ENCODE data around the gene RIOK3. TPM values are rescaled to one million over a fixed set of nuclear protein-coding genes. Genes with fewer than 3 reads are reported as not detected.
"Not testable (repeated sequence)": the region's sequence is repeated elsewhere in the genome, so short reads cannot be mapped to it uniquely, and the experiment has no call there.

RIOK3 gene
- total and polyA plus RNA-seq, 9 donors, result 59.6 to 87.9 (median 72.1) TPM

- no peak overlapping the region for H3K4me3 ChIP-seq (ENCODE audit: low read length)
- peak overlapping the region; percentile 42 for H3K27ac ChIP-seq (ENCODE audit: low read length)
- H3K4me1 ChIP-seq (ENCODE audit: control insufficient read depth, insufficient read depth, low read length), result peaks cover 14% of the 10 kb centered on the region
- no peaks in the 10 kb centered on the region for H3K9me3 ChIP-seq (replicated peaks; ENCODE audit: control insufficient read depth, low read depth, low read length)
- H3K27me3 ChIP-seq (ENCODE audit: control insufficient read depth, insufficient read depth, low read length), result no peaks in the 10 kb centered on the region
- peak; percentile 79 for DNase-seq
- H3K36me3 ChIP-seq (ENCODE audit: control insufficient read depth, insufficient read depth, low read length), result no peaks in the 10 kb centered on the region
- WGBS (ENCODE audit: insufficient coverage), result 57% methylated on average over 4 of the region's 4 CpGs
These were observed 30.2 kb upstream of the RIOK3 start for GRCh38 chr18:23422751-23423418.

- peaks cover 14% of the 10 kb centered on the region for H3K4me1 ChIP-seq (ENCODE audit: control insufficient read depth, insufficient read depth, low read length)
- H3K9me3 ChIP-seq (replicated peaks; ENCODE audit: control insufficient read depth, low read depth, low read length), result no peaks in the 10 kb centered on the region
- no peak for DNase-seq
- no peaks in the 10 kb centered on the region for H3K27me3 ChIP-seq (ENCODE audit: control insufficient read depth, insufficient read depth, low read length)
- H3K36me3 ChIP-seq (ENCODE audit: control insufficient read depth, insufficient read depth, low read length), result no peaks in the 10 kb centered on the region
- H3K27ac ChIP-seq (ENCODE audit: low read length), result no peak overlapping the region
- 84% methylated on average over 2 of the region's 4 CpGs for WGBS (ENCODE audit: insufficient coverage)
- no peak overlapping the region for H3K4me3 ChIP-seq (ENCODE audit: low read length)
These were observed 28.5 kb upstream of the RIOK3 start for GRCh38 chr18:23424616-23425015.

- Histone ChIP-seq H3K9me3 (replicated peaks; ENCODE audit: control insufficient read depth, low read depth, low read length) (no peaks in the 10 kb centered on the region), H3K27me3 (ENCODE audit: control insufficient read depth, insufficient read depth, low read length) (no peaks in the 10 kb centered on the region), H3K4me3 (ENCODE audit: low read length) (no peak overlapping the region), H3K4me1 (ENCODE audit: control insufficient read depth, insufficient read depth, low read length) (no peaks in the 10 kb centered on the region), H3K36me3 (ENCODE audit: control insufficient read depth, insufficient read depth, low read length) (no peaks in the 10 kb centered on the region), H3K27ac (ENCODE audit: low read length) (no peak overlapping the region)
- DNase-seq, result no peak
- WGBS (ENCODE audit: insufficient coverage), result no CpG with 5 or more reads among the region's 3 CpGs
These were observed 24.3 kb upstream of the RIOK3 start for GRCh38 chr18:23428821-23429220.

- H3K9me3 ChIP-seq (replicated peaks; ENCODE audit: control insufficient read depth, low read depth, low read length); H3K4me1 ChIP-seq (ENCODE audit: control insufficient read depth, insufficient read depth, low read length); H3K4me3 ChIP-seq (ENCODE audit: low read length); H3K36me3 ChIP-seq (ENCODE audit: control insufficient read depth, insufficient read depth, low read length); H3K27ac ChIP-seq (ENCODE audit: low read length); H3K27me3 ChIP-seq (ENCODE audit: control insufficient read depth, insufficient read depth, low read length); DNase-seq: not testable (repeated sequence)
- no CpG with 5 or more reads among the region's 3 CpGs for WGBS (ENCODE audit: insufficient coverage)
These were observed 23.5 kb upstream of the RIOK3 start for GRCh38 chr18:23429538-23429937.

- Histone ChIP-seq H3K36me3 (ENCODE audit: control insufficient read depth, insufficient read depth, low read length) (no peaks in the 10 kb centered on the region), H3K27me3 (ENCODE audit: control insufficient read depth, insufficient read depth, low read length) (no peaks in the 10 kb centered on the region), H3K4me1 (ENCODE audit: control insufficient read depth, insufficient read depth, low read length) (peaks cover 7% of the 10 kb centered on the region), H3K9me3 (replicated peaks; ENCODE audit: control insufficient read depth, low read depth, low read length) (no peaks in the 10 kb centered on the region), H3K4me3 (ENCODE audit: low read length) (no peak overlapping the region), H3K27ac (ENCODE audit: low read length) (no peak overlapping the region)
- WGBS (ENCODE audit: insufficient coverage), result 0% methylated on average over 1 of the region's 2 CpGs
- DNase-seq, result peak; percentile 22
These were observed 19.7 kb upstream of the RIOK3 start for GRCh38 chr18:23433360-23433759.

GRCh38 chr18:23437357-23438045, 15.6 kb upstream of the RIOK3 start:
- Histone ChIP-seq H3K9me3 (replicated peaks; ENCODE audit: control insufficient read depth, low read depth, low read length) (no peaks in the 10 kb centered on the region), H3K27me3 (ENCODE audit: control insufficient read depth, insufficient read depth, low read length) (no peaks in the 10 kb centered on the region), H3K4me3 (ENCODE audit: low read length) (peak overlapping the region; percentile 98), H3K36me3 (ENCODE audit: control insufficient read depth, insufficient read depth, low read length) (no peaks in the 10 kb centered on the region), H3K27ac (ENCODE audit: low read length) (peak overlapping the region; percentile 90), H3K4me1 (ENCODE audit: control insufficient read depth, insufficient read depth, low read length) (peaks cover 7% of the 10 kb centered on the region)
- peak; percentile 93 for DNase-seq
- 0% methylated on average over 17 of the region's 42 CpGs for WGBS (ENCODE audit: insufficient coverage)

- DNase-seq, result no peak
- no peaks in the 10 kb centered on the region for H3K27me3 ChIP-seq (ENCODE audit: control insufficient read depth, insufficient read depth, low read length)
- no peaks in the 10 kb centered on the region for H3K9me3 ChIP-seq (replicated peaks; ENCODE audit: control insufficient read depth, low read depth, low read length)
- H3K4me3 ChIP-seq (ENCODE audit: low read length), result peak overlapping the region; percentile 98
- no peak overlapping the region for H3K27ac ChIP-seq (ENCODE audit: low read length)
- no peaks in the 10 kb centered on the region for H3K36me3 ChIP-seq (ENCODE audit: control insufficient read depth, insufficient read depth, low read length)
- WGBS (ENCODE audit: insufficient coverage), result no CpG with 5 or more reads among the region's 5 CpGs
- H3K4me1 ChIP-seq (ENCODE audit: control insufficient read depth, insufficient read depth, low read length), result peaks cover 7% of the 10 kb centered on the region
These were observed 15.1 kb upstream of the RIOK3 start for GRCh38 chr18:23438046-23438377.

- Histone ChIP-seq H3K9me3 (replicated peaks; ENCODE audit: control insufficient read depth, low read depth, low read length) (no peaks in the 10 kb centered on the region), H3K27ac (ENCODE audit: low read length) (no peak overlapping the region), H3K4me1 (ENCODE audit: control insufficient read depth, insufficient read depth, low read length) (peaks cover 7% of the 10 kb centered on the region), H3K4me3 (ENCODE audit: low read length) (no peak overlapping the region), H3K36me3 (ENCODE audit: control insufficient read depth, insufficient read depth, low read length) (no peaks in the 10 kb centered on the region), H3K27me3 (ENCODE audit: control insufficient read depth, insufficient read depth, low read length) (no peaks in the 10 kb centered on the region)
- WGBS (ENCODE audit: insufficient coverage), result 28% methylated on average over 2 of the region's 11 CpGs
- no peak for DNase-seq
These were observed 14.3 kb upstream of the RIOK3 start for GRCh38 chr18:23438608-23439366.

- Histone ChIP-seq H3K27me3 (ENCODE audit: control insufficient read depth, insufficient read depth, low read length) (no peaks in the 10 kb centered on the region), H3K4me3 (ENCODE audit: low read length) (no peak overlapping the region), H3K9me3 (replicated peaks; ENCODE audit: control insufficient read depth, low read depth, low read length) (no peaks in the 10 kb centered on the region), H3K36me3 (ENCODE audit: control insufficient read depth, insufficient read depth, low read length) (no peaks in the 10 kb centered on the region), H3K4me1 (ENCODE audit: control insufficient read depth, insufficient read depth, low read length) (peaks cover 7% of the 10 kb centered on the region), H3K27ac (ENCODE audit: low read length) (no peak overlapping the region)
- no CpG with 5 or more reads among the region's 4 CpGs for WGBS (ENCODE audit: insufficient coverage)
- no peak for DNase-seq
These were observed 13.0 kb upstream of the RIOK3 start for GRCh38 chr18:23440131-23440530.

GRCh38 chr18:23442958-23443357, 10.1 kb upstream of the RIOK3 start:
- Histone ChIP-seq H3K9me3 (replicated peaks; ENCODE audit: control insufficient read depth, low read depth, low read length) (no peaks in the 10 kb centered on the region), H3K4me3 (ENCODE audit: low read length) (no peak overlapping the region), H3K4me1 (ENCODE audit: control insufficient read depth, insufficient read depth, low read length) (no peaks in the 10 kb centered on the region), H3K27ac (ENCODE audit: low read length) (no peak overlapping the region), H3K36me3 (ENCODE audit: control insufficient read depth, insufficient read depth, low read length) (no peaks in the 10 kb centered on the region), H3K27me3 (ENCODE audit: control insufficient read depth, insufficient read depth, low read length) (no peaks in the 10 kb centered on the region)
- no CpG with 5 or more reads among the region's 3 CpGs for WGBS (ENCODE audit: insufficient coverage)
- DNase-seq, result no peak
